ENCODE data around the gene MEIS1. TPM values are rescaled to one million over a fixed set of nuclear protein-coding genes. Genes with fewer than 3 reads are reported as not detected.

The MEIS1 gene
- total and polyA plus RNA-seq, 7 experiments from 2014 or later, result 0.05 to 5.6 (median 0.56) TPM; not detected in 4

DNA sequence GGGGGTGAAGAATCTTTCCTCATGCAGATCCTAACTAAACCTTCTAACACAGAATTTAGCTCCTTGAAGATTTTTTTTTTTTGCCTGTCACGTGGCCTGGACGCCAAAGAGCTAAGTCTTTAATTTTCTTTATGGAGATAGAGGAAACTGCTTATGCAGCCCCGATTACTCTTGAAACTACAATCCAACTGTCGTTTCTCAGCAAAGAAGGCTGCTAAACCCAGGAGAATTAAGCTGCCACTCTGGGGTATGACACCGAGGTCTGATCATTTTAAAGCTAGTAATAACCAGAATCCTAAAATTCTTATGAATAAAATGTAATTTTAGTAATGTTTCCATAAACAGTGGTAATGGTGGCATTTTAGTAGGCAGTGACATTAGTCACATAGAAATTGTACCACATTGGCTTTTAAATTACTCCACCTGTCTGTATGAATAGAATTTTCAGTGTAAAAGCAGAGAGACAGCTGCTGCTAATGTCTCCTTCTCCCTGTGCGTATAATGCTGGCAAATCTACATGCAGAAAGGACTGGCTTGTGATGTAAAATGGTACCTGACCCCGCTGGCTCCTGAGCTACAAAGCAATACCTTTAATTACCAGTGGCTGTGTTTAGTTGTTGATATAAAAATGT, 86.5 kb downstream of the MEIS1 start:
- no peaks in the 10 kb centered on the region for H3K9me3 ChIP-seq (ENCODE audit: control insufficient read depth in 2 of 3, low read length in 3 of 3)
- Mint-ChIP-seq H3K9me3 (peaks cover 0 to 3% (median 0%) of the 10 kb centered on the region in 11 donors), H3K4me1 (no peaks in the 10 kb centered on the region), H3K4me3 (no peak overlapping the region), H3K27ac (no peak overlapping the region), H3K27me3 (peaks cover 0 to 17% (median 0%) of the 10 kb centered on the region in 5 donors), H3K36me3 (no peaks in the 10 kb centered on the region)
- POLR2A ChIA-PET, result no interaction called here
- H3K27ac ChIP-seq (ENCODE audit: low read depth, low read length), result no peak overlapping the region
- no peak overlapping the region for H3K4me3 ChIP-seq (ENCODE audit: low read length)
- no peaks in the 10 kb centered on the region for H3K4me1 ChIP-seq (ENCODE audit: control insufficient read depth in 2 of 2, insufficient read depth in 2 of 2, low read length in 2 of 2)
- ATAC-seq, result no peak
- no peaks in the 10 kb centered on the region for H3K27me3 ChIP-seq (ENCODE audit: control insufficient read depth in 2 of 2, insufficient read depth in 2 of 2, low read length in 2 of 2)
- CTCF ChIA-PET, result no interaction called here
- H3K36me3 ChIP-seq (ENCODE audit: control insufficient read depth in 2 of 3, insufficient read depth in 3 of 3, low read length in 3 of 3), result no peaks in the 10 kb centered on the region
- DNase-seq, result no peak
- intact Hi-C loops (cut with micrococcal nuclease), result no loop called here

DNA sequence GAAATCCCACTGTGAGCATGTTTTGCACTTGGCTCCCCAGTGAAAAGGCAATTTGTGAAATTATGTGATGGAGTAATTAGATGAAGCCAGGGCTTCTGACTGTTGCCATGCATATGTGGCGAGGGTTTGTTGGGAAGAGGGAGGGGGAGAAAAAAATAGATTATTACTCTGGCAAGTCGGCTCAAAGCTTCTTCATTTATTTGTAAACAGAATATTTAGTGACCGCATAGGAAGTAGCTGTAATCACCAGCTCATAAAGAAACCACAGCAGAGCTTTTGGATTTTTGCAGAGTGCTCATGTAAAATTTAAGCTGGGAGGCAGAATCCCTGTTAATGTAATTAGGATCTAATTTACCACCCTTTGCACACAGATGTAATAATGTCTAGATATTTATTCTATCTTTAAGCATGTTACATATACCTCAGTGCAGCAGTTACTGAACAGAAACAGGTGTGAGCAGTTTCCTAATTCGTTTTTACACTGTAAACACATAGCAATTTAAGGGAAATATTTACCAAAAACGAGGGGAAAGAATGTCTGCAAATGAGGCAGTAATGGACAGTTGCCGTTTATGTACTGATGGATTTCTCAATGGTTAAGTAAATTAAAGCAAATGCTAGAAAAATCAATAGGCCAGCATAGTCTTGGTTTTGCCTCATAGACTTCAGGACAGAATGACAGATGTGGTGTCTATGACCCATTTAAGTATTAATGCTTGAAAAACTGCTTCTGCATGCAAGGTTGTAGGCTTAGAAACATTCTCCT, 87.9 kb downstream of the MEIS1 start:
- H3K27me3 Mint-ChIP-seq, result peaks cover 0 to 17% (median 0%) of the 10 kb centered on the region in 5 donors
- no peaks in the 10 kb centered on the region for H3K27me3 ChIP-seq (ENCODE audit: control insufficient read depth in 2 of 2, insufficient read depth in 2 of 2, low read length in 2 of 2)
- no peak overlapping the region for H3K27ac ChIP-seq (ENCODE audit: low read depth, low read length)
- no peak overlapping the region for H3K27ac Mint-ChIP-seq
- DNase-seq (no peak), ATAC-seq (no peak)
- intact Hi-C loops (cut with micrococcal nuclease), result no loop called here
- H3K9me3 ChIP-seq (ENCODE audit: control insufficient read depth in 2 of 3, low read length in 3 of 3), result no peaks in the 10 kb centered on the region
- no peak overlapping the region for H3K4me3 ChIP-seq (ENCODE audit: low read length)
- H3K36me3 Mint-ChIP-seq, result no peaks in the 10 kb centered on the region
- no peak overlapping the region for H3K4me3 Mint-ChIP-seq
- peaks cover 0 to 3% (median 0%) of the 10 kb centered on the region in 11 donors for H3K9me3 Mint-ChIP-seq
- H3K4me1 Mint-ChIP-seq, result no peaks in the 10 kb centered on the region
- CTCF ChIA-PET, result no interaction called here
- POLR2A ChIA-PET, result no interaction called here
- H3K4me1 ChIP-seq (ENCODE audit: control insufficient read depth in 2 of 2, insufficient read depth in 2 of 2, low read length in 2 of 2), result no peaks in the 10 kb centered on the region
- H3K36me3 ChIP-seq (ENCODE audit: control insufficient read depth in 2 of 3, insufficient read depth in 3 of 3, low read length in 3 of 3), result no peaks in the 10 kb centered on the region

DNA sequence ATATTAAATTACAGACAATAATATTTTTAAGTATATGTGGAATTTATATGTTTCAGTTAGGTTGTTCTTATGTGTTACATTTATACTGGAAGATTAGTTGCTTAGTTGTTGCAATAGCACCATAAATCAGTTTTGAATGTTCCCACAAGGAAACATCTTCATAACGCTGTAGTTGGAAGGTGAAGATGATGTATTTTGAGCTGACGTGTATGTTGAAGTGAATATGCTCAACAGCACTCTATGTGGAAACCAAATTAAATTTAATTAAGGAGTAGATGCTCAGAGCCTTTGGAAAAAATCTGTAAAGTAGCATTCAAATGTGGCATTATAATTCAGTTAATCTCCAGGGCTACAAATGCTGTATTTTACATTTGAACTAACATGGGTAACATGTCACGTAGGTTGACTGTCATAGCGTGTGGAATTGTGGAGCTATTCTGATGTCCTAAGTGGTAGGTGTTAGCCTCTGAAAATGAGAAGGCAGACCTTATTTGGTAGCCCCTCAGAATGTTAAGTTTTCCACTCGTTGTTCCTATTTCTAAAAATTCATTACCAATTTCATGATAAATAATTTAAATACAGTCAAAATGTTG, 88.5 kb downstream of the MEIS1 start:
- Mint-ChIP-seq H3K27ac (no peak overlapping the region), H3K36me3 (no peaks in the 10 kb centered on the region), H3K4me3 (no peak overlapping the region), H3K27me3 (peaks cover 0 to 17% (median under 1%) of the 10 kb centered on the region in 5 donors), H3K4me1 (no peaks in the 10 kb centered on the region), H3K9me3 (peaks cover 0 to 3% (median 0%) of the 10 kb centered on the region in 11 donors)
- Histone ChIP-seq H3K4me1 (ENCODE audit: control insufficient read depth in 2 of 2, insufficient read depth in 2 of 2, low read length in 2 of 2) (no peaks in the 10 kb centered on the region), H3K27me3 (ENCODE audit: control insufficient read depth in 2 of 2, insufficient read depth in 2 of 2, low read length in 2 of 2) (no peaks in the 10 kb centered on the region), H3K36me3 (ENCODE audit: control insufficient read depth in 2 of 3, insufficient read depth in 3 of 3, low read length in 3 of 3) (no peaks in the 10 kb centered on the region), H3K9me3 (ENCODE audit: control insufficient read depth in 2 of 3, low read length in 3 of 3) (no peaks in the 10 kb centered on the region), H3K27ac (ENCODE audit: low read depth, low read length) (no peak overlapping the region), H3K4me3 (ENCODE audit: low read length) (no peak overlapping the region)
- intact Hi-C loops (cut with micrococcal nuclease), result no loop called here
- CTCF ChIA-PET, result no interaction called here
- POLR2A ChIA-PET, result no interaction called here
- ATAC-seq (no peak), DNase-seq (no peak)

DNA sequence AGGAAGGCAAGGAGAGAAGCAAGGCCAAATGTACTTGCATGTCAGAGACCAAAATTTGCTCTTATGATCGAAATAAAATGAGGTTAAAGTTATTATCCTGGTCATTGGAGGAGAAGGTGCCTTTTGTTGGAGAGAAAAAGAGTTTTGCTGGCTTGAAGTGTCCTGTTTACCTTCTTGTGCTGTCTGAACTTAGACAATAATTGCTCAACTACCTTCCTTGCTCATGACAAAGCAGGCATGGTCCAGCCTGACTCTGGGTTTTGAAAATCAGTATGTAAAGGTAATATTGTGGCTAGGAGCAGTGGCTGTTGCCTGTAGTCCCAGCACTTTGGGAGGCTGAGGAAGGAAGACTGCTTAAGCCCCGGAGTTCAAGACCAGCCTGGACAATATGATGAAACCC, 89.1 kb downstream of the MEIS1 start:
- CTCF ChIA-PET, result no interaction called here
- no peak overlapping the region for H3K4me3 Mint-ChIP-seq
- no peak overlapping the region for H3K27ac Mint-ChIP-seq
- H3K4me1 ChIP-seq (ENCODE audit: control insufficient read depth in 2 of 2, insufficient read depth in 2 of 2, low read length in 2 of 2), result no peaks in the 10 kb centered on the region
- H3K9me3 Mint-ChIP-seq, result peaks cover 0 to 3% (median 0%) of the 10 kb centered on the region in 11 donors
- DNase-seq, result no peak
- H3K27me3 Mint-ChIP-seq, result peaks cover 0 to 18% (median 5%) of the 10 kb centered on the region in 5 donors
- no peaks in the 10 kb centered on the region for H3K9me3 ChIP-seq (ENCODE audit: control insufficient read depth in 2 of 3, low read length in 3 of 3)
- ATAC-seq, result no peak
- no peaks in the 10 kb centered on the region for H3K4me1 Mint-ChIP-seq
- no peaks in the 10 kb centered on the region for H3K36me3 Mint-ChIP-seq
- intact Hi-C loops (cut with micrococcal nuclease), result no loop called here
- H3K4me3 ChIP-seq (ENCODE audit: low read length), result no peak overlapping the region
- no peaks in the 10 kb centered on the region for H3K36me3 ChIP-seq (ENCODE audit: control insufficient read depth in 2 of 3, insufficient read depth in 3 of 3, low read length in 3 of 3)
- POLR2A ChIA-PET, result no interaction called here
- H3K27me3 ChIP-seq (ENCODE audit: control insufficient read depth in 2 of 2, insufficient read depth in 2 of 2, low read length in 2 of 2), result no peaks in the 10 kb centered on the region
- no peak overlapping the region for H3K27ac ChIP-seq (ENCODE audit: low read depth, low read length)

DNA sequence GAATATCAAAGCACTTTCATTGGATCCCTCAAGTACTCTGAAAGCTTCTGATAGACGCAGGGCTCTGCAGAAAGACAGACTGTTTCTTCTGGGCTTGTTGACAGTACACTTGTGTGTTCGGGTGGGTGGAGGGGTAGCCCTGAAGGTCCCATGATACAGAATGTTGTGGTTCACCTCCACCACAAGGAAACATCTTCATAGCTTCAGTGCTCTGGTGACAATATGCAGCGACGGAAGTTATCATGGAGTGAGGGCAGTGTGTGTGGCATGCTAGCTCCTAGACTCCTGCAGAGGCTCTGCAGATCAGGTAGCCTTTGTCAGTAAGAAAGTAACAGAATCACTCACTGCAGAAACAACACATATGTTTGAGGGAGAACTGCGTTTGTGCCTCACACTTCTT, 90.7 kb downstream of the MEIS1 start:
- CTCF ChIA-PET, result no interaction called here
- Mint-ChIP-seq H3K36me3 (no peaks in the 10 kb centered on the region), H3K27me3 (peaks cover 0 to 15% (median 7%) of the 10 kb centered on the region in 5 donors), H3K4me1 (no peaks in the 10 kb centered on the region), H3K4me3 (no peak overlapping the region), H3K9me3 (peaks cover 0 to 5% (median 1%) of the 10 kb centered on the region in 11 donors), H3K27ac (no peak overlapping the region)
- no peaks in the 10 kb centered on the region for H3K4me1 ChIP-seq (ENCODE audit: control insufficient read depth in 2 of 2, insufficient read depth in 2 of 2, low read length in 2 of 2)
- no peak for DNase-seq
- POLR2A ChIA-PET, result no interaction called here
- no peak overlapping the region for H3K4me3 ChIP-seq (ENCODE audit: low read length)
- no peaks in the 10 kb centered on the region for H3K27me3 ChIP-seq (ENCODE audit: control insufficient read depth in 2 of 2, insufficient read depth in 2 of 2, low read length in 2 of 2)
- no peaks in the 10 kb centered on the region for H3K36me3 ChIP-seq (ENCODE audit: control insufficient read depth in 2 of 3, insufficient read depth in 3 of 3, low read length in 3 of 3)
- intact Hi-C loops (cut with micrococcal nuclease), result no loop called here
- no peak for ATAC-seq
- H3K27ac ChIP-seq (ENCODE audit: low read depth, low read length), result no peak overlapping the region
- H3K9me3 ChIP-seq (ENCODE audit: control insufficient read depth in 2 of 3, low read length in 3 of 3), result no peaks in the 10 kb centered on the region

DNA sequence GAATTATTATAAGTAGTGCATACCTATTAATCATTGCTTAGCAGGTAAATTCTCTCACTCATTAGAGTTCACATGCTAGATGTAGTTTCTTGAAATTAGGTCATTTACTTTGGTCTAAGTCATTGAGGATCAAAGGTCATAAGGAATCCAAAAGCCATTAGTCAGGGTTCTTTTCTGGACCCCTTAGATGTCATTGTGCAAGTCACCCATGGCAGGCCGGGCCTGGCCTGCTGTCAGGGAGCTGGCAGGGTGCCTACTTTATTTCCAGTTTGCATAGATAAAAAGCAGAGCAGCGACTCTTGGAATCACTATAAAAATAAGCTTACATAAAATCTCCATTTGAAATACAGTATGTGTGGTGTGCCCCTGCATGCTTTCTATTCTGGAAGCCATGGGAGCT, 91.3 kb downstream of the MEIS1 start:
- Mint-ChIP-seq H3K4me1 (no peaks in the 10 kb centered on the region), H3K4me3 (no peak overlapping the region), H3K27me3 (peaks cover 0 to 15% (median 7%) of the 10 kb centered on the region in 5 donors), H3K36me3 (no peaks in the 10 kb centered on the region), H3K9me3 (peaks cover 0 to 5% (median 1%) of the 10 kb centered on the region in 11 donors), H3K27ac (no peak overlapping the region)
- no peaks in the 10 kb centered on the region for H3K36me3 ChIP-seq (ENCODE audit: control insufficient read depth in 2 of 3, insufficient read depth in 3 of 3, low read length in 3 of 3)
- intact Hi-C loops (cut with micrococcal nuclease), result no loop called here
- no peak overlapping the region for H3K4me3 ChIP-seq (ENCODE audit: low read length)
- no peaks in the 10 kb centered on the region for H3K27me3 ChIP-seq (ENCODE audit: control insufficient read depth in 2 of 2, insufficient read depth in 2 of 2, low read length in 2 of 2)
- ATAC-seq (no peak), DNase-seq (no peak)
- H3K27ac ChIP-seq (ENCODE audit: low read depth, low read length), result no peak overlapping the region
- H3K4me1 ChIP-seq (ENCODE audit: control insufficient read depth in 2 of 2, insufficient read depth in 2 of 2, low read length in 2 of 2), result no peaks in the 10 kb centered on the region
- H3K9me3 ChIP-seq (ENCODE audit: control insufficient read depth in 2 of 3, low read length in 3 of 3), result no peaks in the 10 kb centered on the region
- ChIA-PET POLR2A (no interaction called here), CTCF (no interaction called here)

Measured in naive thymus-derived CD4-positive, alpha-beta T cell (primary cell).